Measurements from ENCODE around the gene PLPP3. TPM values are rescaled to one million over a fixed set of nuclear protein-coding genes. Genes with fewer than 3 reads are reported as not detected.

PLPP3 gene
- total RNA-seq, 4 donors from 2014 or later: 16.5 to 116 (median 33.5) TPM

DNA sequence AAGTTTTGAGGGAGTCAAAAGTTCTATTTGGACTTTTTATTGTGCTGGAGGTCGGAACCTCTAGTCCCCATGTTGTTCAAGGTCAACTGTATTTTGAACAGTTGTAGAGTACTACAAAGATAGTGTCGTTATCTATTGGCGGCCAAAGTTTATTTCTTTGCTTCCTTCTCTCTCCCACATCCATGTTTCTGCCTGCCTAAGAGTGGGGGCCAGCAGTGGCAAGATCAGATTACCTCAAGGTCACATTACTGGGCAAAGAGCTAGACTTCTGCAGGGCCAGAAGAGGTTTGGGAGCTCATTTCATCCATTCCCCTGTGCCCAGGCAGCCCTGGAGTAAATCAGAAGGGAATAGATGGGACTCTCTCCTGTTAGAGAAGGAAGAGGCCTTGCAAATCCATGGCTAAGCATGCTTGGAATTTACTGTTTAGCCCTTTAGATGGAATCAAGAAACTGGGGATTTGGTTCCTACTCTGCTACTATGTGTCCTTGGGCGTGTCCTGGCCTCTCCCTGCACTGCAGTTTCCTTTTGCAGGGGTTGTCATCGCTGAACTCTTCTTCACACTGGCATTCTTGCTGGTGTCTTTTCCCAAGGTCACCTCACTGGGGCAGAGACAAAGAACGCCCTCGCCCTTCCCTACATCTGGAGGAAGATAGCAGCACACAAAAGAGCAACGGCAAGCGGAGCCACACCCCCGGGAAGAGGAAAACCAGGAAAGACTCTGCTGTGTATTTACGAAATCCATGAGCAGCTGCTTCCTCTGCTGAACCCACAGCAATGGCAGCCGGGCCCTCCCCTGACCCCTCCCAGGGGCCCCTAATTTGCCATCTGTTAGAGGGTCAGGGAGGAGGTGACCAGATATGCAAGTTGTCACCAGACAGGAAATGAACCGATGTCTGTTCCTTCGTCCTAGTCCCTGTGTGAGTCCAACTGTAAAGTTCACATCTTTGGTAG is 73.3 kb downstream of the PLPP3 start:
- Histone ChIP-seq H3K4me3 (no peak overlapping the region), H3K9me3 (no peaks in the 10 kb centered on the region), H3K27me3 (no peaks in the 10 kb centered on the region), H3K4me1 (peaks cover 33 to 64% (median 34%) of the 10 kb centered on the region in 3 donors), H3K36me3 (peaks cover 0 to 81% (median 0%) of the 10 kb centered on the region in 3 donors), H3K27ac (peak overlapping the region; percentile 45 to 63 (median 60))
- no peak for DNase-seq
- TF ChIP-seq, protein P1, sequence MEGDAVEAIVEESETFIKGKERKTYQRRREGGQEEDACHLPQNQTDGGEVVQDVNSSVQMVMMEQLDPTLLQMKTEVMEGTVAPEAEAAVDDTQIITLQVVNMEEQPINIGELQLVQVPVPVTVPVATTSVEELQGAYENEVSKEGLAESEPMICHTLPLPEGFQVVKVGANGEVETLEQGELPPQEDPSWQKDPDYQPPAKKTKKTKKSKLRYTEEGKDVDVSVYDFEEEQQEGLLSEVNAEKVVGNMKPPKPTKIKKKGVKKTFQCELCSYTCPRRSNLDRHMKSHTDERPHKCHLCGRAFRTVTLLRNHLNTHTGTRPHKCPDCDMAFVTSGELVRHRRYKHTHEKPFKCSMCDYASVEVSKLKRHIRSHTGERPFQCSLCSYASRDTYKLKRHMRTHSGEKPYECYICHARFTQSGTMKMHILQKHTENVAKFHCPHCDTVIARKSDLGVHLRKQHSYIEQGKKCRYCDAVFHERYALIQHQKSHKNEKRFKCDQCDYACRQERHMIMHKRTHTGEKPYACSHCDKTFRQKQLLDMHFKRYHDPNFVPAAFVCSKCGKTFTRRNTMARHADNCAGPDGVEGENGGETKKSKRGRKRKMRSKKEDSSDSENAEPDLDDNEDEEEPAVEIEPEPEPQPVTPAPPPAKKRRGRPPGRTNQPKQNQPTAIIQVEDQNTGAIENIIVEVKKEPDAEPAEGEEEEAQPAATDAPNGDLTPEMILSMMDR (IDR thresholded peaks at IDR 0.05): no peak
- no peak for TF ChIP-seq POLR2A (IDR thresholded peaks at IDR 0.05)
- WGBS, 2 donors: 51 to 61% methylated on average over 9 to 11 of the region's 14 CpGs
- intact Hi-C loops (cut with DNase I): no loop called here

DNA sequence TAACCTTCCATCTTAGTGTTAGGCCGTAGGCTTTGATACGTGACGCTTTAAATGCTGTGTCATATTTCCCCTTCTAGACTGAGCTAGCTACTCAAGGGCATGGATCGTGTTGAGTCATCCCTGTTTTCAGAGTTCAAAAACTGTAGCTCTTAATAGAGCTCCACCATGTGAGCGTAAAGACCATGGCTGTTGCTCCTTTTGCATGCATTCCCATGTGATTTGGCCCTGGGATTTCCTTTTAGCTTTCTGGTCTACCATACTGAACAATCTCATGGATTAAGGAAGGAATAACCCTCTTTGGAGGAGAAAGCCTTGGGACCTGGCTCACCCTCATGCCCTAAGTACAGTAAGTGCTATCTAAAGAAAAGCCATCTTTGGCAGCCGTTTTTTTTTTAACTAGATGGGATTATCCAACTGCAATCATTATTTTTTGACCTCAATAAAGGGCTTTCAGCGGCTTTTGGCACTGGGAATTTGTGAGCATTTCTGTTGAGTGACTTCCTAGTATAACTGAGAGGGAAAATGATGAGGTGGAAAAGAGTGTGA is 76.6 kb downstream of the PLPP3 start:
- Histone ChIP-seq H3K4me1 (peaks cover 19 to 35% (median 21%) of the 10 kb centered on the region in 3 donors), H3K27me3 (no peaks in the 10 kb centered on the region), H3K27ac (no peak overlapping the region), H3K4me3 (no peak overlapping the region), H3K36me3 (peaks cover 0 to 64% (median 0%) of the 10 kb centered on the region in 3 donors), H3K9me3 (no peaks in the 10 kb centered on the region)
- TF ChIP-seq POLR2A (IDR thresholded peaks at IDR 0.05): no peak
- TF ChIP-seq, protein P1 (IDR thresholded peaks at IDR 0.05): no peak
- intact Hi-C loops (cut with DNase I): no loop called here
- 59 to 64% methylated on average over 7 of the region's 7 CpGs for WGBS, 2 donors
- no peak for DNase-seq

DNA sequence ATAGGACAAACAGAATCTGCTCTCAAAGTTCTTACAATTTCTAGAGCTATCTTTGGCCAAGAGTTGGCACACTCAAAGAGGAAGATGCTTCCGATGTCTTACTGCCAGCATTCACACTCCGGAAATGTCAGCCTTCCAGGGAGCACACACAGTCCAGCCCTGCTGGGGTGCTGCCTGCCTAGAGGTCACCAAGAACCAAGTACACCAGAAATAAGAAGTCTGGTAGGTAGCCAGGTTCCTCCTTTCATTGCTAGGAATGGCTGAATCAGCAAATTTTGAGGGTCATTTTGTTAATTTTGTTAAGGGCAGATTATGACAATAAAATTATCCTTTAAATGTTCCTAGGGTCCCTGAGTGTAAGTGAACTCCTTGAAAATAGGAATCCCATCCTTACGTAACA is 77.5 kb downstream of the PLPP3 start:
- Histone ChIP-seq H3K27me3 (no peaks in the 10 kb centered on the region), H3K36me3 (peaks cover 0 to 66% (median 0%) of the 10 kb centered on the region in 3 donors), H3K27ac (no peak overlapping the region), H3K4me3 (no peak overlapping the region), H3K4me1 (peaks cover 11 to 26% (median 12%) of the 10 kb centered on the region in 3 donors), H3K9me3 (no peaks in the 10 kb centered on the region)
- DNase-seq: no peak
- TF ChIP-seq, protein P1 (IDR thresholded peaks at IDR 0.05): no peak
- no peak for TF ChIP-seq POLR2A (IDR thresholded peaks at IDR 0.05)
- 72 to 88% methylated on average over 3 of the region's 3 CpGs for WGBS, 2 donors
- intact Hi-C loops (cut with DNase I): no loop called here

DNA sequence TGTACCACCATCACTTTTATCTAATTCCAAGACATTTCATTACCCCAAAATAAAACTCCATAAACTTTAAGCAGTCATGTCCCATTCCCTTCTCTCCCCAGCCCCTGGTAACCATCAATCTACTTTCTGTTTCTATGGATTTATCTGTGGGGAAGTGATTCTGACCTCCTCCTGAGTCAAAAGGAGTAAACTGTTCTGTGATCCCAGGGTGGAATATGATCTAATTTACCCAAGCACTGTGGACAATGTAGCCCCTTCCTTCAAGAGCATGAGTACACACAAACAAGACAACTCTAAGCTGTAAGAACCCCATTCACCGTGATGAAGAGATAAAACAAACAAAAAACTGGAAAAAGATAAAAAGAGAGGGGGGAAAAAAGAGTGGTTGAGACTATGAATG is 77.9 kb downstream of the PLPP3 start:
- 50 to 73% methylated on average over 1 of the region's 1 CpG for WGBS, 2 donors
- Histone ChIP-seq H3K27me3 (no peaks in the 10 kb centered on the region), H3K9me3 (no peaks in the 10 kb centered on the region), H3K4me3 (no peak overlapping the region), H3K4me1 (peaks cover 7 to 21% (median 8%) of the 10 kb centered on the region in 3 donors), H3K36me3 (peaks cover 0 to 71% (median 0%) of the 10 kb centered on the region in 3 donors), H3K27ac (no peak overlapping the region)
- intact Hi-C loops (cut with DNase I): no loop called here
- TF ChIP-seq POLR2A (IDR thresholded peaks at IDR 0.05): no peak
- TF ChIP-seq, protein P1 (IDR thresholded peaks at IDR 0.05): no peak
- DNase-seq: no peak

All from esophagus squamous epithelium (tissue), 5 donors.